ENCODE data around the gene TUBA1B. TPM values are rescaled to one million over a fixed set of nuclear protein-coding genes. Genes with fewer than 3 reads are reported as not detected.

Gene TUBA1B
- total and polyA plus RNA-seq, 2 of the 13 experiments (the other 11 are each of a cell fraction or from before 2014, with no cell fraction given): 1,275 to 1,353 TPM

- TF ChIP-seq ZBTB44 (CRISPR knock-in tag; IDR thresholded peaks at IDR 0.05) (no peak), ZBTB7B (CRISPR knock-in tag; IDR thresholded peaks at IDR 0.05) (0 out of 2 replicates have a peak, but pooled peaks have one; percentile 19), ZEB1 (IDR thresholded peaks at IDR 0.05; ENCODE audit: insufficient replicate concordance, low read depth) (peak; percentile 57), ZXDC (CRISPR knock-in tag; IDR thresholded peaks at IDR 0.05) (no peak), ISL2 (CRISPR knock-in tag; IDR thresholded peaks at IDR 0.05) (0 out of 2 replicates have a peak, but pooled peaks have one; percentile 29), SP2 (CRISPR knock-in tag; IDR thresholded peaks at IDR 0.05) (no peak), ZNF543 (CRISPR knock-in tag; IDR thresholded peaks at IDR 0.05) (no peak), ZGPAT (CRISPR knock-in tag; IDR thresholded peaks at IDR 0.05) (no peak), GABPA (IDR thresholded peaks at IDR 0.05; ENCODE audit: low read depth, low read length) (no peak), GABPA (CRISPR knock-in tag; IDR thresholded peaks at IDR 0.05; ENCODE audit: low read depth) (no peak), AKAP8 (CRISPR knock-in tag; IDR thresholded peaks at IDR 0.05) (no peak), ZFP62 (CRISPR knock-in tag; IDR thresholded peaks at IDR 0.05) (no peak), HNF4G (IDR thresholded peaks at IDR 0.05; ENCODE audit: borderline replicate concordance, low read depth, low read length) (no peak), HNF4G (CRISPR knock-in tag; IDR thresholded peaks at IDR 0.05; ENCODE audit: borderline replicate concordance, low read depth) (no peak), ARID4A (CRISPR knock-in tag; IDR thresholded peaks at IDR 0.05; ENCODE audit: borderline replicate concordance) (0 out of 2 replicates have a peak, but pooled peaks have one; percentile 17), ZNF512B (CRISPR knock-in tag; IDR thresholded peaks at IDR 0.05; ENCODE audit: borderline replicate concordance) (no peak)
Measured at GRCh38 chr12:49092086-49092815, 38.9 kb downstream of the TUBA1B start (continued).
